AG04450 (cell line): ENCODE data around the gene IL16. TPM values are rescaled to one million over a fixed set of nuclear protein-coding genes. Genes with fewer than 3 reads are reported as not detected.
"Not testable (repeated sequence)": the region's sequence is repeated elsewhere in the genome, so short reads cannot be mapped to it uniquely, and the experiment has no call there.

Source experiments
- CTCF ChIA-PET: fragments of 300-600, 350-600 bp; formaldehyde crosslinking; extraction: SDS; loops from one replicate; lab custom pipeline; 2022; ENCODE audit warnings: antibody characterized with exemption, inconsistent platforms; lab: Charles Lee
- POLR2A ChIA-PET: fragments of 350-600 bp; formaldehyde crosslinking; extraction: SDS; loops from one replicate; lab custom pipeline; 2021; ENCODE audit warnings: antibody characterized with exemption, inconsistent platforms; lab: Yijun Ruan, JAX
- DNase-seq: peaks from one replicate; pipeline ENCODE4 v3.0.0-alpha.2; 2011; ENCODE audit warnings: low read depth, low spot score
- H3K27ac ChIP-seq: one replicate; pipeline ENCODE4 v1.5.1; 2012; ENCODE audit warnings: low read depth, low read length, control low read depth
- H3K27me3 ChIP-seq: one replicate; pipeline ENCODE4 v1.6.0; 2012; ENCODE audit warnings: low read length; ENCODE audit not compliant: control insufficient read depth, insufficient read depth
- H3K4me3 ChIP-seq: 2 replicates; pipeline ENCODE4 v1.5.1; 2011; ENCODE audit warnings: mild to moderate bottlenecking, low read depth, low read length, control low read depth
- H3K9me3 ChIP-seq: 2 replicates; pipeline ENCODE4 v1.5.1; 2012; ENCODE audit warnings: low read length; ENCODE audit not compliant: control insufficient read depth, insufficient read depth
- polyA plus RNA-seq: library from polyadenylated mRNA; depleted of rRNA; stranded (reverse); fragments of >200 nt; gene quantifications from 2 replicates; pipeline ENCODE4 v1.2.3, GENCODE V29; 2011
- TF ChIP-seq, protein P1 (sequence below): IDR thresholded peaks from 2 replicates; pipeline ENCODE4 v1.5.1; 2011; ENCODE audit warnings: low read depth, low read length, control low read depth, inconsistent platforms

The IL16 gene
- polyA plus RNA-seq, 1 experiment, result 3.8 TPM

DNA sequence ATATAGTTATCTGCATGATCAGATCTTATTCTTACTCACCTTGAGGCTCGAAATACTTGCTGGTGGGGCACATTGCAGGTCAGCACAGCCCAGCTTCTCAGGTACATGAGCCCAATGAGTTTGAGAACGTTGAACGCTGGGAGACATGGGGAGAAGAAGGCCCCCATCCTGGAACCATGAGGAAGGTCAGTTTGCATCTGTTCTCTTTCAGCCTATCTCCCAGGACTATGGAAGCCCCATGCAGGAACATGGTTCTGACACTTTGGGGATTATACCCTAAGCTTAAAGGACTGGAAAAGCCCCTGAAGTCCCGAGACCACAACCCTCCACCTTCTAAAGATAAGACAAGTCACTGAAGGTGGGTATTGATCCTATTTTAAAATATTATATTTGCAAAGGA, 144.7 kb downstream of the IL16 start:
- Histone ChIP-seq H3K9me3 (no peaks in the 10 kb centered on the region), H3K27me3 (peaks cover 7% of the 10 kb centered on the region), H3K4me3 (no peak overlapping the region), H3K27ac (no peak overlapping the region)
- ChIA-PET POLR2A (no interaction called here), CTCF (no interaction called here)
- no peak for DNase-seq
- TF ChIP-seq, protein P1, sequence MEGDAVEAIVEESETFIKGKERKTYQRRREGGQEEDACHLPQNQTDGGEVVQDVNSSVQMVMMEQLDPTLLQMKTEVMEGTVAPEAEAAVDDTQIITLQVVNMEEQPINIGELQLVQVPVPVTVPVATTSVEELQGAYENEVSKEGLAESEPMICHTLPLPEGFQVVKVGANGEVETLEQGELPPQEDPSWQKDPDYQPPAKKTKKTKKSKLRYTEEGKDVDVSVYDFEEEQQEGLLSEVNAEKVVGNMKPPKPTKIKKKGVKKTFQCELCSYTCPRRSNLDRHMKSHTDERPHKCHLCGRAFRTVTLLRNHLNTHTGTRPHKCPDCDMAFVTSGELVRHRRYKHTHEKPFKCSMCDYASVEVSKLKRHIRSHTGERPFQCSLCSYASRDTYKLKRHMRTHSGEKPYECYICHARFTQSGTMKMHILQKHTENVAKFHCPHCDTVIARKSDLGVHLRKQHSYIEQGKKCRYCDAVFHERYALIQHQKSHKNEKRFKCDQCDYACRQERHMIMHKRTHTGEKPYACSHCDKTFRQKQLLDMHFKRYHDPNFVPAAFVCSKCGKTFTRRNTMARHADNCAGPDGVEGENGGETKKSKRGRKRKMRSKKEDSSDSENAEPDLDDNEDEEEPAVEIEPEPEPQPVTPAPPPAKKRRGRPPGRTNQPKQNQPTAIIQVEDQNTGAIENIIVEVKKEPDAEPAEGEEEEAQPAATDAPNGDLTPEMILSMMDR, result no peak

DNA sequence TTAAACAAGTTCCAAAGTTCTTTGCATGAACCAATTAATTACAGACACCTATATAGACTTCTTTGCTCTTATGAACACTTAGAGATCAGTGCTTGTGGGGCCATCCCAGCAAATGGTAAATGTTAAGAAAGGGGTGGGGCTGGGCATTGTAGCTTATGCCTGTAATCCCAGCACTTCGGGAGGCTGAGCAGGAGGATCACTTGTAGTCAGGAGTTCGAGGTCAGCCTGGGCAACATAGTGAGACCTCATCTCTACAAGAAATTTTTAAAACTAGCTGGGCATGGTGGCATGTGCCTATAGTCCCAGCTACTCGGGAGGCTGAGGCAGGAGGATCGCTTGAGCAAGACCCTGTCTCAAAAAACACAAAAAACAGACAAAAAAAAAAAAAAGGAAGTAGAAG, 146.7 kb downstream of the IL16 start:
- Histone ChIP-seq H3K9me3 (no peaks in the 10 kb centered on the region), H3K27me3 (peaks cover 12% of the 10 kb centered on the region), H3K4me3 (no peak overlapping the region), H3K27ac (no peak overlapping the region)
- ChIA-PET POLR2A (interaction anchor here (0.7 kb wide), 1 partner anchor 77 kb away, joined by 3 read pairs; no protein-coding TSS in a partner anchor), CTCF (interaction anchor here (0.6 to 1.2 kb wide), 2 partner anchors 57 to 68 kb away, joined by 3 to 5 read pairs; no protein-coding TSS in a partner anchor)
- DNase-seq, result no peak
- TF ChIP-seq, protein P1, result no peak

DNA sequence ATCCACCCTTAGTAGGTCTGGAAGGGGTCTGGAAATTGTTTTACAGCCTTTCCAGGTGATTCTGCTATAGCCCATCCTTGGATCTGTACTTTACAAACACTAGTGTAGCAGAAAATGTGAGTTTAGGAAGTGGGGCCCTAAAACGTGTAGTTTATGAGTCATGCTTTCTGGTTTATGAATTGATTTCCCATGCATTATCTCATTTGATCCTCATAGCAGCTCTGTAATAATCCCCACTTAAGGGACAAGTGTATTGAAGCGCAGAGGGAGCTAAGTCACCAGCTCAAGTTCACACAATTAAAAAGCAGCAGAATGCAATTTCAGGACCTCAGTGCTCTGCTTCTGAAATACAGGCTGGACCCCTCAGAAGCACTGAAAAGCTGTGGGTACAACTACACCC, 149.9 kb downstream of the IL16 start:
- no peak overlapping the region for H3K4me3 ChIP-seq
- TF ChIP-seq, protein P1, result no peak
- peaks cover 12% of the 10 kb centered on the region for H3K27me3 ChIP-seq
- no peaks in the 10 kb centered on the region for H3K9me3 ChIP-seq
- POLR2A ChIA-PET, result no interaction called here
- no peak overlapping the region for H3K27ac ChIP-seq
- CTCF ChIA-PET, result no interaction called here
- no peak for DNase-seq

DNA sequence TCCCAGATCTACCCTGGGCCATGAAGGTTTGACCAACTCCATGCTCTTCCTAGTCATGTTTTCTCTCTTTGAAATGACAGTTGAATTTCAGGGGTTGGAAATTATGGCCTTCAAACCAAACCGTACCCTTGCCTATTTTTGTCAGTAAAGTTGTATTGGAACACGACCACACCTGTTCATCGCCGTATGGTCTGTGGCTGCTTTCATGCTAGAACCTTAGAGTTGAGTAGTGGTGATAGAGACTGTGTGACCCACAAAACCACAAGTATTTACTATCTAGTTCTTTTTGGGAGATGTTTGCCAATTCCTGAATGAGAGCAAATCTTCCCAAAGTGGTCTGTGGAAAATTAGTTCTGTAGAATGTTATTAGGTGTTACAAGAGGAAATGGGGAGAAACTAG, 151.2 kb downstream of the IL16 start:
- H3K27ac ChIP-seq, result no peak overlapping the region
- peaks cover 12% of the 10 kb centered on the region for H3K27me3 ChIP-seq
- H3K9me3 ChIP-seq, result no peaks in the 10 kb centered on the region
- DNase-seq, result no peak
- ChIA-PET CTCF (no interaction called here), POLR2A (no interaction called here)
- TF ChIP-seq, protein P1, result no peak
- H3K4me3 ChIP-seq, result no peak overlapping the region

DNA sequence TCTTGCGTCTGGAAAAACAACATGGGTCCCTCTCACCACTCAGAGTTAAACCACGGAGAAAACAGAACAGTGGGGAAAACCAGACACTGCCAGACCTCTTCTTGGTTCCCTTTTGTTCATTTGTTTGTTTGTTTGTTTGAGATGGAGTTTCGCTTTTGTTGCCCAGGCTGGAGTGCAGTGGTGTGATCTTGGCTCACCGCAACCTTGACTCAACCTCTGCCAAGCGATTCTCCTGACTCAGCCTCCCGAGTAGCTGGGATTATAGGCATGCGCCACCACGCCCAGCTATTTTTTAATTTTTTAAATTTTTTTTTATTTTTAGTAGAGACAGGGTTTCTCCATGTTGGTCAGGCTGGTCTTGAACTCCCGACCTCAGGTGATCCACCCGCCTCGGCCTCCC, 152.0 kb downstream of the IL16 start:
- H3K4me3 ChIP-seq, H3K9me3 ChIP-seq, POLR2A ChIA-PET, CTCF ChIA-PET, H3K27ac ChIP-seq, DNase-seq: not testable (repeated sequence)
- peaks cover 11% of the 10 kb centered on the region for H3K27me3 ChIP-seq

DNA sequence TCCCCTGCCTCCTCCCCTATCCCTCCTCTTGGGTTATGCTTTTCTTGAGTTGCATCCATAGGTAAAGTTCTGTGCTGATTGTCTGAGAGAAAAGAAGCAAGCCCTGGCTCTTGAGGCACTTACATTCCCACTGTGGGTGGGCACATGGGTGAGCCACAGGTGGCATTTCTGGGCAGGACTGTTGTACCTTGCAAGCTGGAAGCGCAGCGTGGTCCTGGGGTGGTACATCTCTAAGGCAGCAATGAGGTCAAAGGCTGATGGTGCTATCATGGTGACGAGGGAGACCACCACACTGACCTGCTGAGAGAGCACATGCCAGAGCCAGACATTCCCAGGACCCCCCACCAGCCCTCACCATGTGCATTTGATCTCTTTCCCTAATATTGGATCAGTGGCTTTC, 152.6 kb downstream of the IL16 start:
- TF ChIP-seq, protein P1, result no peak
- ChIA-PET POLR2A (no interaction called here), CTCF (no interaction called here)
- H3K27me3 ChIP-seq, result peaks cover 6% of the 10 kb centered on the region
- H3K9me3 ChIP-seq, result no peaks in the 10 kb centered on the region
- no peak for DNase-seq
- no peak overlapping the region for H3K4me3 ChIP-seq
- no peak overlapping the region for H3K27ac ChIP-seq
